ENCODE data around the gene CREB3L1.

CREB3L1 gene

DNA sequence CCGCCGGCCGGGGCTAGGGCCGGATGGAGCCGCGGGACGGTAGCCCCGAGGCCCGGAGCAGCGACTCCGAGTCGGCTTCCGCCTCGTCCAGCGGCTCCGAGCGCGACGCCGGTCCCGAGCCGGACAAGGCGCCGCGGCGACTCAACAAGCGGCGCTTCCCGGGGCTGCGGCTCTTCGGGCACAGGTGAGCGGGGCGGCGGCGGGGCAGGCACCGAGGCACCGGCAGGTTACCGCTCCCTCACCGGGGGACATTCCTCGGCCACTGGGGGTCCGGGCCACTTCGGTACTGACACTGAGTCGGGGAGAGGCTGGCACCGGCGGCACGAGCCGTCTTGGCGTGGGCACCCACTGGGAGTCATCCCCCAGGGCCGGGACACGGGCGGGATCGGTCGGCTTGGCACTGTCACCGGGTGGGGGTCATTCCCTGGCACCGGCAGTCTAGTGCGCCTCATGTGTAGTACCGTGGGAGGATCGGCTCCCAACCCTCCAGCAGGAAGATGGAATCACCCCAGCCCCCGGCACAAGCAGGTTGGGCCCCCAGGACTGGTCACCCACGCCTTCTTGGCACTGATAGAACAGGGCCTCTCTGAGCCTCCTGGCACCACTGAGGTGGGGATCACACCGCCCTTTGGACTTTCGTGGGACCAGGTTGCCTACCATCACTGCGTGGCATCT, 70.3 kb downstream of the CREB3L1 start:
- peak; percentile 40 for DNase-seq

DNA sequence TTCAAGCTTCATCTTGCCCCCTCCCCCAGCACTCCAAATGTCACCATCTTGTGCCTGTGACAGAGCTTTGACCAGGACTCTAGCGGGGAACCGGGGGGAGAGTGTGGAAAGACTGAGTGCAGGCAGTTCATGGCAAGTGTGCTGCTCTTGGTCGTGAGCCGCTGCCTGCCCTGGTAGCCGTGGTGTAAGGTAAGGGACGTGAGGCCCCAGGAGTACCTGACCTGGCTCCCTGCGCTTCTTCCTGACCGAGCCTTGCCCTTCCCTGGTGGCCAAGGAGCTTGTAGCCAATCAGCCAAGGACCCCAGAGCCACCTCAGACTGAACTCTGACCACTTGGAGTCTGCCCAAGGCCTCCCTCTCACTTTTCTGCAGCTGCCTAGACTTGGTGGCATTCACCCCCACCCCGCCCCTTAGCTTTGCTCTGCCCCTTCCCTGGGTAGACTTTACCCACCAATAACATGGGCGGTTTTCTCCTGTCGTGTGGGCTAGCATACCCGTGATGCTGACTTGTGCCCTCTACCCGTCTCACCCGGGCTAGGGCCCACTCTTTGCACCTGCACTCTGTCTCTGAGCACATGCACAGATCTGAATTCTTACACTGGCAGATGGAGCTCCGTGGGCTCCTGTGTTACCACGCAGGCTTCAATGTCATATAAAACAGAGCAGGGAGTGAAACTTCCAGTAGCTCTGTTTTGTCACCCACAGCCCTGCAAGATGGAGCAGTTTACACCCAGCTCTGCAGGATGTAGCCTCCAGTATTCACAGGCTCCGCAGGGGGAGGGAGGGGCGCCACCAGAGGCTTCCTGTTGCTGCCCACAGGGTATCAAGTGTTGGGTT, 71.3 kb downstream of the CREB3L1 start:
- DNase-seq: peak; percentile 66

DNA sequence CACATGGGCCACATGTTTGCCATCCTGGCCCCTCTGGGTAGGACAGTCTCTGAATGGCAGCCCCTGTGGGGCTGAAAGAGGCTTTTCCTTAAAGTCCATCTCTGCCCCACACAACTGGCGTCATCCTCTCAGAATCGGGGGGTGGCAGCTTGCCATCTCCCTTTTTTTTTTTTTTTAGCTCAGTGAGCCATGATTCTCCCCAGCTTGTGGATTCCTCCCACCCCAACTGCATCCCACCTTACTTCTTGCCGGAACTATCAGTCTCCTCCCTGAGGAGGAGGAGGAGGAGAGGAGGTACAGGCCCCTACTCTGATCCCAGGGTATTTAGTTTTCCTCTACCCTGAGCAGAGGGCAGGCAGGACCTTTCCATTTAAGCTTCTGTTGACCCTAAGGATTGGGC, 73.2 kb downstream of the CREB3L1 start:
- DNase-seq: no peak

DNA sequence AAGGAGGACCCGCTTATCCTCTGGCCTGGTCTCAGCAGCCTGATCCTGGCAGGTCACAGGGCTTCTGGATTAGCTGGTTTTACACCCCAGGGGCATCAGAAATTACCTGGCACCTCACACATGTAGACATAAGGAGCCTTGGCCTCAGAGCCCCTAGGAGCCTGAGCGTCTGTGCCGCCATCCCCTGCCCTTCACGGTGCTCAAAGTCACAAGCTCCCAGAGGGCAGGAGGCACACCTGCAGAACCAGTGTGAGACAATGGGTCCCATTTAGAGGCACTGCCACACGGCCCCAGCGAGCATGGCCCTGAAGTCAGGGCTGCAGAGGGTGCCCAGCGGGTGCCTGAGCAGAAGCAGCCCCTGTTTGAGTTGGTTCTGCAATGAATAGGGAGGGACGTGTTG, 73.7 kb downstream of the CREB3L1 start:
- no peak for DNase-seq

DNA sequence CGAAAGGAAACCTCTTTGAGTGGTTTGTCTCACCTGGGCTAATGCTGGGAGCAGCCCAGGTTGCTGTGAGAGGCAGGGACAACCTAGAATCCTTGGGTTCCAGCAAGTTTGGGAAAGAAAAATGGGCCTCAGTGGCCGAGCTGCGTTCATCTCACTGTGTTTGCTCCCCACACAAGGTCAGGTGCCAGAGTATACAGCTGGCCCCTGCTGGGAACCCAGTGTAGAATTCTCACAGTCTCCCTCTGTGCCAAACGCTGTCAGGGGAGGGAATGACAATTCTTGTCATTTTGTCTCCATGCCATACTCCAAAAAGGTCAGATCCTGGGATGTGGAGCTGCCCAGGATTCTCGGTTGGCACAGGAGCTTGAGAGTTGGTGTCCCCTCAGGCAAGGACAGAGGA, 74.1 kb downstream of the CREB3L1 start:
- no peak for DNase-seq

DNA sequence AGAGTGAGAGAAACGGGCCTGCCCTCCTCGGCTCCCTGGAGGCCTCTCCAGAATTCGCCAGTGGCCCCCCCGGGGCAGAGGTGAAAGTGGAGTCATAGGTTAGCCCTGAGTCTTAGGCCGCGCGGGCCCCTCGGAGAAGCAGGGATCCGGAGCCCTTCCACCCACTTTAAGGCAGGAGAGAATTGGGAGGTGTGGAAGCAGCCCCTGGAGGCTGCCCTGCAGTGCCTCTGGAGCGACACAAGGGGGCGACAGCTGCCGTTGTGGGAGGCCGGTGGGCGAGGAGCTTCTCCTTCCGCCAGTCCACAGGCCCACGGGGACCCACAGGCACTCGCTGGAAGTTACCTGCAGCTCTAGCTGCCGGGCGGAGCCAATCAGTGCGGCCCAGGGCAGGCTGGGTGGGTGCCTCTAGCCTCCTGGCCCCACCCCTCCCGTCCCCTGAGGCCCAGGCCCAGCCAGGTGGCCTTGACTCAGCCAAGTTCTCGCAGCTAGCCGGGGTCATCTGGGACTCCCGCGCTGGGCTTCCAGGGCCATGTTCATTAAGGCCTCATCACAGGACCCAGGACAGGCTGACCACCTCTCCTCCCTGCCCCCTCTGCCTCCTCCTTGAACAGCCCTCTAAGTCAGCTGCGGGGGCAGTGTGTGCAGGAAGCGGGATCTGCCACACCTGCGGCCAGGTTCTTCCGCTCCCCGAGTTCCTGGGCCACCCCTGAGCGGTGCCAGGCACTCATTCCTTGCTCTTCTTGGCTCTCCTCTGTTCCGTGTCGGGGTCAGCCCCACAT, 74.8 kb downstream of the CREB3L1 start:
- DNase-seq: peak; percentile 78

DNA sequence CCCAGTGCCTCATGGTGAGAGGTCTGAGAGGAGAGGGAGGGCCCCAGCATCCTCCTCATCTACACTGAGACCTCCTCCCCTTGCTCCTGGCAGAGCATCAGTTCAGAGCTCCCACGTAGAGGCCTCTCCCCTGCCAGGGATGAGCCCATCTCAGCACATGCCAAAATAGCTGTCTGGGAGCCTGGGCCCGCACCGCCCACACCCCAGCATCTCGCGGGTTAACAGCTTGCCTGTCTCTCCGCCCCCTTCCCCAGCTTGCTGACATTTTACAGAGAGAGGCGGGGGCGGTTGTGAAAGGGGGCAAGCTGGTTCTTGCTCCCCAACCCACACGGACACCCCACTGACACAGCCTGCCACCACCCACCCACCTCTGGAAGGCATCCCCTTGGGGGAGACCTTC, 76.2 kb downstream of the CREB3L1 start:
- peak; percentile 79 for DNase-seq

DNA sequence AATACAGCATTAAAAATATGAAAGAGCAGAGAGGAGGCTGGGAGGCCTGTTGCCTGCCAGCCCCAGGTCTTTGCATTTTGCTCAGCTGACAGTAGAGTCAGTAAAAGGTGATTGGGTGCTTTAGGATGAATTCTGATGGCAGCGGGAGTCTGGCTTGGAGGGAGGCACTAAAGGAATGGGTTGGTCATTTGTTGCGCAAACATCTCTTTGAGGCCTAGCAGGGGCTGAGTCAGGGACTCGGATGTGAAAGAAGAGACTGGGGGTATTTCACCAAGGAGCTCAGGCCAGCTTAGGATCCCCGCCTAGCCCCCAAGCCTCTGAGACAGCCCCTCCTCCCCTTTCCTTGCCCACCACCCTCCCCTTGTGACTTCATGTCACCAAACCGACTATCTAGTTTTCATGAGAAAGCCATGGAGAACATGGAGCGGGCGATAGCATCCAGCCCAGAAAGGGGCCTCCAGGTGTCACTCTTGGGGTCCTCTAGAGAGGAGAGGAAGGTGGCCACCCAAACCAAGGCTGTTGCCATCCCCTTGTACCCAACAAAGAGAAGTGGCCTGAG, 79.5 kb downstream of the CREB3L1 start:
- DNase-seq: no peak

DNA sequence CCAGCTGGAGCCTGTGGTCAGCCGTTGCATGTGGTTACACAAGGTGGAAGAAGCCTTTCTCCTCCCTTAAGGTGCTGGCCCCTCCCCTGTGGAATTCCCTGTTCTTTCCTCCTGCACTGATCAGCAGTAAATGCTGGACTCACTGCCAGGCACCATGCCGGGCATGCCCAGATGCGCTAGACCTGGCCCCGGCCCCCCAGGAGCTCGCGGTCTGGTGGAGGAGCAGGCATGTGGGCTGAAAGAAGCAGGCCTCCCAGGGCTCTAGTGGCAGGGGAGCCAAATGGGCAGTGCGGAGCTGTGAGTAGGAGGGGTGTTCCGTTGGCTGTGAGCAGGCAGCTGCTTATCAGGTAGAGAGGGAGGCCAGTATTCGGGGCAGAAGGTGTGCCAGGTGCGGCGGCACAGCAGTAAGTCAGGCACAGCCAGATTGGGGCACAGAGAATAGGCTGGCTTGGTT, 80.0 kb downstream of the CREB3L1 start:
- DNase-seq: no peak

DNA sequence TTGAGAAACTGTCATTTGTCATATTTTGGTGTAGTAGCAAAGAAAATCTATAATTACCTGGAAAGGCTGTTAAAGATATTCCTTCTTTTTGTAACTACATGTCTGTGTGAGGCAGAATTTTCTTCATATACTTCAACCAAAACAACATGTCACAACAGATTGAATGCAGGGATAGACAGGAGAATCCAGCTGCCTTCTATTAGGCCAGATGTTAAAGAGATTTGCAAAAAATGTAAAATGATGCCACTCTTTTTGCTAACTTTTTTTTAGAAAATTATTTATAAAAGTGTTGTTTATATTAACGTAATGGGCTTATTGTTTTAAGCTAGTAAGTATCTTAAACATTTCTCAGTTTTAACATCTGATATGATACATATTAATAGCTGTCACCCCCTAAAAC, 82.5 kb downstream of the CREB3L1 start:
- no peak for DNase-seq

DNA sequence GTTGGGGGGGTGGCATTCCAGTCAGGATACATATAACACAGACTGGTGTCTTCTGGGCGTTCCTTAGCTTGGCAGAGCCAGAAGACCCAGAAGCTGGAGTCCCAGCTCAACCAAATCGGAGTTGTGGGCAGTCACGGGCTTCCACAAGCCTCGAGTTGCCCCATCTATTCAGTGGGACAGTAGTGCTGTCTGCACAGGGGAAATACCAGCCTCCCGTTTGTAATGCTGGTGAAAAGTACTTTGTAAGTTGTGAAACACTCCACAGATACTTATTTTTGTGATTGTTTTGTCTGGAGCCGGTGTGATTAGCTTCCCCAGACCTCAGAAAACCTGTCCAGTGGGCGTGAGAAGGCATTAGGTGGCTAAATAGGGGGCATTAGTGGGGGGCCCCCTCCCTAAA, 83.4 kb downstream of the CREB3L1 start:
- no peak for DNase-seq

DNA sequence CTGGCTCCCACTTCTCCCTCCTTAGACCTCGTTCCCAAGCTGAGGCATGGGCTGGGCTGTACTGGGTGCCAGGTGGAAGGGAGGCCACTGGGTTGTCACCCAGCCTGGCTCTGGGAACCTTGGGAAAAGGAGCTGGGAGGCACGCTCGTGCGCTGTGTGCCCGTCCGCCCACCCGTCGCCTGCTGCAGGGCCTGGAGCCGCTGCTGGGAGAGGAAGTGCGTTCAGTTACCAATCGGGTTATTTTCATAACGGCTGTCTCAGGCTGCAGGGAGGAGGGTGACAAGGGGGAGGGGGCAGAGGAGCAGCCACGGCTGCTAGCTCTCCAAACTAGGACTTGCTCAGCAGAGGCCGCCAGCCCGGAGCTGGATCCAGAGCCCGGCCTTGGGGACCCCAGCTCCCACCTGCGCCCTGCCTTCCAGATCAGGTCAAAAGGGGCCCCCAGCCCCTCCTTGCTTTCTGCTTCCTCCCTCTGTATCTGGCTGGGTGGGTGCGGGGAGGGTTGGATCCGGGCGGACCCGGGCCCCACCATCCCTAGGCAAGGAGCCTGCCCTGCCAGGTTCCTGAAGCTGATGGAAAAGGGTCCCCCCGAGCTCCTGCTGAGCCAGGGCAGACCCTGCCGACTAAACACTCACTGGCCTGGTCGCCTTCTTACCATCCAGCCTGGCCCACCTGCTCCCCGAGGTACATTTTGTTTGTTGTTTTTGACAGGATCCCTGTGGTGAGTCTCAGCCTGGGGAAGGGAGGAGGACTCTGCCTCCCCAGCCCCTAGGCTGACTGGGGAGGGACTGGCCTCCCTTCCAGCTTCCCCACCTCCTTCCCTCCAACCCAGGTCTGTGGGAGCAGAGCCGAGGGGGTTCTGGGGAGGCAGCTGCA, 84.1 kb downstream of the CREB3L1 start:
- DNase-seq: peak; percentile 63

DNA sequence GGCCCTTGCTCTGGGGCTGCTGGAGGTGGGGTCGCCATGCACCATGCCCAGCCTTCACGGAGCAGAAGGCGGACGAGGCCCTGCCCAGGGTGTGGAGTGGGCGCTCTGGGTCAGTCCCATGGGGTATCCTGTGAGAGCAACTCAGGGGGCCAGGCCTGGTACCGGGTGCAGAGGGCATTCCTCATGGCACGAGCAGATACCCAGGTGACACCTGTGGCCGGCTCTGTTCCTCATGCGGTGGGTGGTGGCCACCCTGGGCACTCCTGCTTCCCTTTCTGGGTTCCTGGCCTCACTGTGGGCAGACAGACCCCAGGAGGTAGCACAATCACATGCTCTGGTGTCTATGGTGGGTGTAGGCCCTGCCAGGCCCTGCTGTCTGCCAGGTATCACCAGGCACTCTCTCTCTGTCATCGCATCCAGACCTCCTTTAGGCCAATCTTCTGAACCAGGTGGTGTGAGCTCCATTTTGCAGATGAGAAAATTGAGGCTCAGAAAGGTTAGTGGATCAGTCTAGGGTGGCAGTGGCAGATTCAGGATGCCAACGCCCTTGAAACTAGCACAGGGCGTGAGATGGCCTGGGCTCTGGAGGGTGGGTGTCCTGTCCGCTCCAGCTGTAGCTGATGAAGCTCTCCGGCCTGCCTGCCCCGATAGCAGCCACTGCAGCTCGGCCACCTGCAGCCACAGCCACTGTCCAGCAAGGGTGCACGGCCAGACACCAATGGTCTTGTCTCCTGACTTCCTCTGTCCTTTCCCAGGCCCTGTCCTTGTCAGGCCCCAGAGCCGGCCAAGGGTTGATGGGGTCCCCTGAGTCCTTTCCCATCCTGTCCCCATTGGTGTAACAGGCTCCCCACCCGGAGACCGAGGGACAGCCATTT, 84.9 kb downstream of the CREB3L1 start:
- no peak for DNase-seq

DNA sequence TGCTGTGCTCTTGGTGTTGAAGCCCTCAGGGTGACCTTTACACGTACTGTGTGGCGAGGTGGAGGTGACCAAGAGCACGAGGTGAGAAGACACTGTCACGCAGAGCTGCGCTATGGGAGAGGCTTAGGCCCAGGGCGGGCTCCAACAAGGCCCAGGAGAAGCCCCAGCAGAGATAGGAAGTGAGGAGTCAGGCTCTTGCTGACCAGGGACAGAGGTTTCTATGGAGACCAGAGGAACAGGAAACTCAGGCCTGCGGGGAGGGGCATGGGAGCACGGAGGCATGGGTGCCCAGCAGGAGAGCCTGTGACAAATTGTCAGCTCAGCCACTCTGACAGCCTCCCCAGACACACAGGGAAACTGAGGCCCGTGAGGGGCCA, 85.6 kb downstream of the CREB3L1 start:
- DNase-seq: no peak

DNA sequence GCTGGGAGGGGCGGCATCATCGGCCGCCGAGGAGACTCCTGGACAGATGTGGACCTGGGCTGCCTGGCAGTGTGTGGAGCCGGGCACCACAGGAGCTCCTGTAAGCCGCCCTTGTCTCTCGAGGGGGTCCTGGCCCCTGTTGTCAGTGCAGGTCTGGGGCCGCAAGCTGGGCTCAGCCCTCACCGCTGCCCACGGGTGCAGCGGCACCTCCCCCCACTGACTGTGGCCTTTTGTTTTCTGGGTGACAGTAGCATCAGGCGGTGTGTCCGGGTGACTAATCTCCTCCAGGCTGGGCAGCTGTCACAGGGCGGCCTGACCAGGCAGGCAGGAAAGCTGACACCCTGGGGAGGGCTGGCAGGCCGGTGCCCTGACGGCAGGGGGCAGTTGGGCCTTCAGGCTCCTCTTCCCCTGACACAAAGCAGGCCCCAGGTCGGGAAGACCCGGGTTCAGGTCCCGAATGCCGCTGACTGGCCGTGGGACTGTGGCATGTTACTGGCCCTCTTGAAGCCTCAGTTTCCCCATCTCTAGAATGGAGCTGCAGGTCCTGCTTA, 86.1 kb downstream of the CREB3L1 start:
- no peak for DNase-seq

DNA sequence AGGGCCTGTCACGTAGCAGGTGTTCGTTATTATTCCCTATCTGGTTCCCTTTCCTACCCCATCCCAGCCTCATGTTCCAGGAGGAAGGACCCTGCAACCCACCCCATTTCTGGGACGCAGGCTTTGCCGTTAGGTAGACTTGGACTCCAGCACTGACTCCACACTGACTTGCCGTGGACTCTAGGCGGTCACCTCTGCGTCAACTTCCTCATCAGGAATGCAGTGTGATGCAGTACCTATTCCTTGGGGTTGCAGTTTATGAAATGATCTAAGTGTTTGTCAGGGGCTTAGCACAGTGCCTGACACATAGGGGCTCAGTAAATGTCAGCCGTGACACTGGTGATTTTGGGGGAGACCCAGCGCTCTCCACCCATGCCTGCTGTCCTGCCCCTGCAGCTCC, 86.6 kb downstream of the CREB3L1 start:
- no peak for DNase-seq

DNA sequence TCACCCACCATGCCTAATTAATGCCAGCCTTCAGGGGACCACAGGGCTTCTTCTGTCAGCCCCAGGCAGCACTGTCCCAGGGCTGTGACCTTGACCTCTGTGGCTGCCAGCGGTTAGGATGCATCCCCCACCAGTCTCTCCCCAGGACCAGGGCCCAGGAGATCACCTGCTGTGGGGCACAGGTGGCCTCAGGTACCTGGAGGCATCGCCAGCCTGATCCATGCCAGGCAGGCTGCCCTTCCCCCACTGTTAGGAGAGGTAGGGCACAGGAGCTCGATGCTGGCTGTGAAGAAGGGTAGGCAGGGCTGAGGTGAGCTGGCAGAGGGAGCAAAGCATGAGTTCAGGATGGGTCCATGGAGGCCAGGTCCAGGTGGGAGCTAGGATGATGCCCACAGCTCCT, 87.3 kb downstream of the CREB3L1 start:
- no peak for DNase-seq

DNA sequence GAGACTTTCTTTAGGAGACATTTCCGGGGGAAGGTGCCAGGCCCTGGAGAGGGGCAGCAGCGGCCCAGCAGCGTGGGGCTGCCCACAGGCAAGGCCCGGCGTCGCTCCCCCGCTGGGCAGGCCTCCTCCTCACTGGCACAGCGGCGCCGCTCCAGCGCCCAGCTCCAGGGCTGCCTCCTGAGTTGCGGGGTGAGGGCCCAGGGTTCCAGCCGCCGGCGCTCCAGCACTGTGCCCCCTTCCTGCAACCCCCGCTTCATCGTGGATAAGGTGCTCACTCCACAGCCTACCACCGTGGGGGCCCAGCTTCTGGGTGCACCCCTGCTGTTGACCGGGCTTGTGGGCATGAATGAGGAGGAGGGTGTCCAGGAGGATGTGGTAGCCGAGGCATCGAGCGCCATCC, 88.8 kb downstream of the CREB3L1 start:
- no peak for DNase-seq

DNA sequence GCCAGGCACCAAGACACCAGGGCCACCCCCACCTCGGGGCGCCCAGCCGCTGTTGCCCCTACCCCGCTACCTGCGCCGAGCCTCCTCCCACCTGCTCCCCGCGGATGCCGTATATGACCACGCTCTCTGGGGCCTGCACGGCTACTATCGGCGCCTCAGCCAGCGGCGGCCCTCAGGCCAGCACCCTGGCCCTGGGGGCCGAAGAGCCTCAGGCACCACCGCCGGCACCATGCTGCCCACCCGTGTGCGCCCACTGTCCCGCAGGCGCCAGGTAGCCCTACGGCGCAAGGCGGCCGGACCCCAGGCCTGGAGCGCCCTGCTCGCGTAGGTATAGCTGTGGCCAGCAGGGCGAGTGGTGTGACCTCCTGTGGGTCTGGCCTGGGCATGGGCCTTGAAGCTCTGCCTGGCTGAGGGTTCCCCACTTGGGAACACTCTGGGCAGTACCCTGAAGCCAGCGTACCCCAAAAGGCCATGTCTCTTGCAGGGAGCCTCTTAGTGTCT, 89.2 kb downstream of the CREB3L1 start:
- DNase-seq: no peak

DNA sequence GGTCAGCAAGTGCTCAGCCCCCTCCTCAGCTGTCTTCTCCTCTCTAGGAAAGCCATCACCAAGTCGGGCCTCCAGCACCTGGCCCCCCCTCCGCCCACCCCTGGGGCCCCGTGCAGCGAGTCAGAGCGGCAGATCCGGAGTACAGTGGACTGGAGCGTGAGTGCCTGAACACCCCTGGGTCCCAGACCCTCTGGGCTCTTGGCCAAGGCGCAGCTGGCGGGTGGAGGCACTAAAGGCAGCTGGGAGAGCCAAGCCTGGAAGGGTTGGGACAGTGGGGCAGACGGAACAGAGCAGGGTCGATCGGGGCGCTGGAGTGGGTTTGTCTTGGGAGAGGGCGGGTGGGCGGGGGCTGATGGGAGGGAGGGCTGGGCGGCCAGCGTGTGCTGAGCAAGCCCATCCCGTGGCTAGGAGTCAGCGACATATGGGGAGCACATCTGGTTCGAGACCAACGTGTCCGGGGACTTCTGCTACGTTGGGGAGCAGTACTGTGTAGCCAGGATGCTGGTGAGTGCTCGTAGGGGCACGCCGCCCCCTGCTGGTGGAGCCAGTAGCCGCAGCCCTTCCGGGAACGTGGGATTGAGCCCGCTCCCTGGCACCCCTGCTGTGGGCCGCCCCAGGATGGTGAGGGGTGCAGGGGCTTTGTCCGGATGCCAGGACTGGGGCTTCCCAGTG, 89.9 kb downstream of the CREB3L1 start:
- peak; percentile 82 for DNase-seq

Data from activated CD8-positive, alpha-beta memory T cell treated with anti-CD3 and anti-CD28 coated beads, Interleukin-2, amount 50 U/mL, for 4 hours (primary cell).